ENCODE results near the gene SLC35A2.
"Not testable (repeated sequence)": the region's sequence is repeated elsewhere in the genome, so short reads cannot be mapped to it uniquely, and the experiment has no call there.

The SLC35A2 gene

DNA sequence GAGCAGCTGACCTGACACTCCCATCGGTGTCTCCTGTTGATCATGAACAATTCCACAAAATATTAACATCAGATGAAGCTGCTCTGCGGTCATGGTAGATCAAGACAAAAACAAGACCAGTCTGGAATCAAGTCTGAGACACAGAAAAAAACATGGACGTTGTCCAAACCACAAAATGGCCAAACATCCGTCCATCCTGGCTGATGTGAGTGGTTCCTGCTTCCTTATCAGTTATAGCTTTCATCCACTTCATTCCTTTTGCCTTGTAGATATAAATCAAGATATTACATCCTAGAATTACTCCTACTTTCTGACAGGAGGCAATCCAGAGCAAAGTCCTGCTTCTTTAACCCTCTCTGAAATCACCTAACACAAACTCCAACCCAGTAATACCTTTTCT is 47.2 kb downstream of the SLC35A2 start:
- no peak for DNase-seq (ENCODE audit: insufficient read length, low spot score)
- no peak for FAIRE-seq
- TF ChIP-seq POU2F2 (IDR thresholded peaks at IDR 0.05; ENCODE audit: low read depth, low read length), result no peak
- TF ChIP-seq TAF1 (IDR thresholded peaks at IDR 0.05; ENCODE audit: low read depth, low read length), result no peak

DNA sequence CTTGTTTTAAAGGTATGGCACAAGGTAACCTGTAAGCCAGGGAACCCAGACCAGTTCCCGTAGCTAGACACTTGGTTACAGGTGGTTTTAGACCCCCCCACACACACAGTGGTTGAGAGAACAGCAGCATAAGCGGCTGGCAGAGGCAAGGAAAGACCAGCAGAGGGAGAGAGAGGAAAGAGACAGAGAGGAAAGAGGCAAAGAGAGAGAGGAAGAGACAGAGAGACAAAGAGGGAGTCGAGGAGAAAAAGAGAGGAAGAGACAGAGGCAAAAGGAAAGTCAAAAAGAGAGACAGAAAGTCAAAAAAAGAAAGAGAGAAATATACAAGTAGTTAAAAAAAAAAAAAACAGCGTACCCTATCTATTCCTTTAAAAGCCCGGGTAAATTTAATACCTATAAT is 56.5 kb downstream of the SLC35A2 start:
- no peak for TF ChIP-seq TAF1 (IDR thresholded peaks at IDR 0.05; ENCODE audit: low read depth, low read length)
- TF ChIP-seq PAX5 (IDR thresholded peaks at IDR 0.05; ENCODE audit: insufficient read depth, low read length, severe bottlenecking), result no peak
- TF ChIP-seq POU2F2 (IDR thresholded peaks at IDR 0.05; ENCODE audit: low read depth, low read length), result no peak
- TF ChIP-seq POLR2AphosphoS5 (IDR thresholded peaks at IDR 0.05; ENCODE audit: low read depth, low read length), result no peak
- TF ChIP-seq POLR2A (IDR thresholded peaks at IDR 0.05; ENCODE audit: low read depth, low read length), result no peak
- no peak for TF ChIP-seq SPI1 (IDR thresholded peaks at IDR 0.05; ENCODE audit: low read depth, low read length)
- DNase-seq (ENCODE audit: insufficient read length, low spot score), result no peak
- no peak for FAIRE-seq

DNA sequence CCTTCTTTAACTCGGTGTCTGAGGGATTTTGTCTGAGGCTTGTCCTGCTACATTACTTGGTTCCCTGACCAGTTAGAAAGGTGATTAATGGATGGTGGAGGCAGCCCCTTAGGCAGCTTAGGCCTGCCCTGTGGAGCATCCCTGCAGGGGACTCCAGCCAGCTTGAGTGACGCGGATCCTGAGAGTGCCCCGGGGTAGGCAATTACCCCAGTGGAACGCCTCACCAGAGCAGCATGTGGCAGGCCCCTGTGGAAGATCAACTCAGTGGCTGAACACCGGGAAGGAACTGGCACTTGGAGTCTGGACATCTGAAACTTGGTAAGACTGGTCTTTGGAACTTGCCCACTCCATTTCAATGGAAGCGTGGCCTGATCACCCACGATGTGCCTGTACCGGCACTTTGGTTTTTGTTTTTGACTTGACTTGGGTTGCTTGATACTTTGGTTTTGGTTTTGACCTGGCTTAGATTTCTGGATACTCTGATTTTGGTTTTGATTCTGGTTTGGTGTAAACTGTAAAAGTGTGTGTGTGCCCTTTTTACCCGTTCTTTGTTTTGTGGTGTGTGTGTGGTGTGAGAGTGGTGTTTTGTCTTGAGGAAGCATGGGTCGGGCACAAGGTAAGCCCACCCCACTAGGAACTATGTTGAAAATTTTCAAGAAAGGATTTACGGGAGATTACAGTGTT is 57.2 kb downstream of the SLC35A2 start:
- not testable (repeated sequence) for FAIRE-seq; DNase-seq (ENCODE audit: insufficient read length, low spot score)

DNA sequence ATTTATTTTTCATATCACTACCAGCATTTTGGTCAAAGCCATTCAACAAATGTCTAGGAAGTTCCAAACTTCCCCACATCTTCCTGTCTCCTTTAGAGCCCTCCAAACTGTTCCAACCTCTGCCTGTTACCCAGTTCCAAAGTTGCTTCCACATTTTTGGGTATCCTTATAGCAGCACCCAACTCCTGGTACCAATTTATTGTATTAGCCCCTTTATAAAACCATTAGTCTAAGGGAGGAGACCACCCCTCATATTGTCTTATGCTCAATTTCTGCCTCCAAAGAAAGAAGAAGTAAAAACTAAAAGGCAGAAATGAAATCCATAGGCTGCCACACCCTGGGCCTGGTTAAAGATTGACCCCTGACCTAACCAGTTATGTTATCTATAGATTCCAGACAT is 58.0 kb downstream of the SLC35A2 start:
- not testable (repeated sequence) for DNase-seq (ENCODE audit: insufficient read length, low spot score); FAIRE-seq

Data from GM12891 (cell line).